GM23338 (cell line): ENCODE data around the gene ARHGAP28.

Experiments
- EZH2phosphoT487 ChIP-seq: fragments of 200-600 bp; sonication (generic); IDR thresholded peaks from one replicate; pipeline ENCODE4 v1.8.1; 2018; ENCODE audit warnings: antibody characterized with exemption; ENCODE audit not compliant: unreplicated experiment
- POLR2AphosphoS5 ChIP-seq: IDR thresholded peaks from 2 replicates; pipeline ENCODE4 v1.6.1; 2016; ENCODE audit warnings: antibody characterized with exemption, low read depth
- TF ChIP-seq, protein P1 (sequence below), 2 experiments: fragments of 200-600 bp in 1 of 2; sonication (generic) in 1 of 2; conservative IDR thresholded peaks; 2 replicates each; pipeline versions ENCODE4 v1.5.1 to v1.6.1; 2016 to 2017; ENCODE audit warnings: antibody characterized with exemption in 2 of 2, low read depth in 2 of 2, mild to moderate bottlenecking in 2 of 2, moderate library complexity in 1 of 2

DNA sequence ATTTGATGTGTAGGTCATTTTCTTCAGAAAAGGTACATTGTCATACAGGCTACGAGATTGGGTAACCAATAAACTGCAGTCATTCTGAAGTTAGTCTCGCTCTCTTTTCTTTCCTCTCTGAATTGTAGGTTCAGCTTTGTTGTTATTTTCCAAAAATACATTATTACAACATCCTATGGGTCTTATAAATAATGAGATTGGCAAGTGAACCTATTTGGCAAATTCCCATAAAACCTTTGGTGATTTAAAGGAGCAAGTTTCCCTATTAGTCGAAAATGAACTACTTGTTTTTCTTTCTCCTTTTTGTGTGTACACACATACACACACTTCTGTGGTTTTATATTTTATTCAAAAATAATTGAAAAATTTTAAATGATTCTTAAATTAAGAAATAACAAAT lies 67.0 kb downstream of the ARHGAP28 start:
- TF ChIP-seq EZH2phosphoT487 (no peak), POLR2AphosphoS5 (no peak)
- TF ChIP-seq, protein P1, sequence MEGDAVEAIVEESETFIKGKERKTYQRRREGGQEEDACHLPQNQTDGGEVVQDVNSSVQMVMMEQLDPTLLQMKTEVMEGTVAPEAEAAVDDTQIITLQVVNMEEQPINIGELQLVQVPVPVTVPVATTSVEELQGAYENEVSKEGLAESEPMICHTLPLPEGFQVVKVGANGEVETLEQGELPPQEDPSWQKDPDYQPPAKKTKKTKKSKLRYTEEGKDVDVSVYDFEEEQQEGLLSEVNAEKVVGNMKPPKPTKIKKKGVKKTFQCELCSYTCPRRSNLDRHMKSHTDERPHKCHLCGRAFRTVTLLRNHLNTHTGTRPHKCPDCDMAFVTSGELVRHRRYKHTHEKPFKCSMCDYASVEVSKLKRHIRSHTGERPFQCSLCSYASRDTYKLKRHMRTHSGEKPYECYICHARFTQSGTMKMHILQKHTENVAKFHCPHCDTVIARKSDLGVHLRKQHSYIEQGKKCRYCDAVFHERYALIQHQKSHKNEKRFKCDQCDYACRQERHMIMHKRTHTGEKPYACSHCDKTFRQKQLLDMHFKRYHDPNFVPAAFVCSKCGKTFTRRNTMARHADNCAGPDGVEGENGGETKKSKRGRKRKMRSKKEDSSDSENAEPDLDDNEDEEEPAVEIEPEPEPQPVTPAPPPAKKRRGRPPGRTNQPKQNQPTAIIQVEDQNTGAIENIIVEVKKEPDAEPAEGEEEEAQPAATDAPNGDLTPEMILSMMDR (conservative IDR thresholded peaks at IDR 0.05; ENCODE audit: low read depth in 2 of 2), result no peak
